GM12878 (cell line): ENCODE data around the gene JDP2. TPM values are rescaled to one million over a fixed set of nuclear protein-coding genes. Genes with fewer than 3 reads are reported as not detected.

Source experiments
- ATAC-seq: fragments of 200-7000 bp; cut with Tn5 transposase; 3 replicates; pipeline ENCODE4 v1.9.1; 2020; ENCODE audit warnings: mild to moderate bottlenecking, moderate library complexity
- BruUV-seq: library from RNA; stranded (reverse); fragments of 400-500 nt; replicated peaks from 2 replicates; lab custom pipeline; 2021; lab: Mats Ljungman, UMichigan
- CTCF ChIA-PET: fragments of 300-600 bp; sonication (Branson Sonifier 250); formaldehyde crosslinking; extraction: SDS; loops from one replicate; lab custom pipeline; 2021; ENCODE audit warnings: inconsistent platforms; lab: Yijun Ruan, JAX
- POLR2A ChIA-PET: fragments of 350-600 bp; formaldehyde crosslinking; extraction: SDS; loops from one replicate; lab custom pipeline; 2021; ENCODE audit warnings: inconsistent platforms; lab: Charles Lee
- RAD21 ChIA-PET: fragments of 300-600 bp; sonication (Branson Sonifier 250); formaldehyde crosslinking; loops from one replicate; lab custom pipeline; 2023; ENCODE audit warnings: antibody characterized with exemption; ENCODE audit not compliant: unreplicated experiment; lab: Charles Lee
- SMC1A ChIA-PET: fragments of 300-600 bp; sonication (Branson Sonifier 250); formaldehyde crosslinking; loops from one replicate; lab custom pipeline; 2023; ENCODE audit not compliant: unreplicated experiment, uncharacterized antibody; lab: Charles Lee
- DNase-seq: peaks from one replicate; pipeline ENCODE4 v3.0.0-alpha.2; 2011; ENCODE audit warnings: low read depth, low spot score
- FAIRE-seq: peaks from 3 replicates; lab custom pipeline; 2011; peaks lifted over from hg19 to GRCh38; lab: Jason Lieb, UNC
- H2AFZ ChIP-seq: 2 replicates; pipeline ENCODE4 v1.6.0; 2011; ENCODE audit warnings: low read depth, low read length, control low read depth; ENCODE audit not compliant: control insufficient read depth
- H3K27ac ChIP-seq: 2 replicates; pipeline ENCODE4 v1.5.1; 2011; ENCODE audit warnings: control low read depth; ENCODE audit not compliant: control insufficient read depth, insufficient read depth
- H3K27me3 ChIP-seq, 2 experiments: replicated peaks in 1 of 2; 2 replicates each; pipeline versions ENCODE4 v1.6.0 to v1.6.1; 2011; ENCODE audit warnings: low read length in 1 of 2; ENCODE audit not compliant: control insufficient read depth in 2 of 2, insufficient read depth in 2 of 2
- H3K36me3 ChIP-seq, 2 experiments: 2 replicates each; pipeline ENCODE4 v1.5.1; 2011; ENCODE audit warnings: low read length in 1 of 2; ENCODE audit not compliant: control insufficient read depth in 2 of 2, insufficient read depth in 2 of 2
- H3K4me1 ChIP-seq: 2 replicates; pipeline ENCODE4 v1.6.1; 2011; ENCODE audit warnings: mild to moderate bottlenecking, low read length, moderate library complexity, mixed read lengths; ENCODE audit not compliant: control insufficient read depth, insufficient read depth
- H3K4me2 ChIP-seq: 2 replicates; pipeline ENCODE4 v1.6.0; 2011; ENCODE audit warnings: control low read depth; ENCODE audit not compliant: control insufficient read depth, insufficient read depth
- H3K4me3 ChIP-seq: fragments of 200-600 bp; sonication (generic); 2 replicates; pipeline ENCODE4 v1.5.1; 2016
- H3K79me2 ChIP-seq: 2 replicates; pipeline ENCODE4 v1.6.0; 2011; ENCODE audit warnings: low read length; ENCODE audit not compliant: control insufficient read depth, insufficient read depth
- H3K9ac ChIP-seq: 2 replicates; pipeline ENCODE4 v1.8.0; 2011; ENCODE audit warnings: low read length, control low read depth, mixed read lengths; ENCODE audit not compliant: control insufficient read depth, insufficient read depth
- H3K9me3 ChIP-seq: replicated peaks from 3 replicates; pipeline ENCODE4 v1.5.1; 2011; ENCODE audit warnings: mild to moderate bottlenecking, low read length; ENCODE audit not compliant: control insufficient read depth, insufficient read depth
- H4K20me1 ChIP-seq: 2 replicates; pipeline ENCODE4 v1.6.0; 2011; ENCODE audit not compliant: control insufficient read depth, insufficient read depth
- BCL3 ChIP-seq: IDR thresholded peaks from 2 replicates; pipeline ENCODE4 v1.6.1; 2011; ENCODE audit warnings: borderline replicate concordance, low read depth, mild to moderate bottlenecking, moderate library complexity, low read length; ENCODE audit not compliant: insufficient read depth, poor library complexity, severe bottlenecking
- EGR1 ChIP-seq, 2 experiments: IDR thresholded peaks; 1 replicate in 1 of 2; 2 replicates in 1 of 2; pipeline ENCODE4 v1.6.1; 2011 to 2012; ENCODE audit warnings: low read depth in 2 of 2, low read length in 2 of 2, borderline replicate concordance in 1 of 2, mild to moderate bottlenecking in 1 of 2, moderate library complexity in 1 of 2
- FOXM1 ChIP-seq: IDR thresholded peaks from 2 replicates; pipeline ENCODE4 v1.6.1; 2012; ENCODE audit warnings: low read depth, mild to moderate bottlenecking, inconsistent platforms, low read length, moderate library complexity
- LARP7 ChIP-seq: fragments of 450-650 bp; IDR thresholded peaks from 2 replicates; pipeline ENCODE4 v1.6.1; 2017; ENCODE audit warnings: mild to moderate bottlenecking
- NBN ChIP-seq: fragments of 450-650 bp; IDR thresholded peaks from 2 replicates; pipeline ENCODE4 v1.6.1; 2016
- POLR2AphosphoS2 ChIP-seq: IDR thresholded peaks from 2 replicates; pipeline ENCODE4 v1.6.1; 2011; ENCODE audit warnings: low read depth, mild to moderate bottlenecking, low read length, improper control_type of control experiment, moderate library complexity
- RELA ChIP-seq: fragments of 450-650 bp; IDR thresholded peaks from 2 replicates; pipeline ENCODE4 v1.8.0; 2014; ENCODE audit warnings: borderline replicate concordance; ENCODE audit not compliant: partially characterized antibody
- SMARCA5 ChIP-seq: fragments of 450-650 bp; IDR thresholded peaks from 2 replicates; pipeline ENCODE4 v1.6.1; 2017; ENCODE audit warnings: mild to moderate bottlenecking
- SPI1 ChIP-seq: IDR thresholded peaks from 2 replicates; pipeline ENCODE4 v1.6.1; 2011; ENCODE audit warnings: low read depth, mild to moderate bottlenecking, low read length, moderate library complexity, borderline replicate concordance; ENCODE audit not compliant: insufficient read depth
- SREBF2 ChIP-seq: IDR thresholded peaks from 2 replicates; pipeline ENCODE4 v1.6.1; 2012; ENCODE audit warnings: mild to moderate bottlenecking, low read length
- TCF12 ChIP-seq: IDR thresholded peaks from 2 replicates; pipeline ENCODE4 v1.6.1; 2011; ENCODE audit warnings: low read depth, mild to moderate bottlenecking, low read length
- TCF3 ChIP-seq: IDR thresholded peaks from 2 replicates; pipeline ENCODE4 v1.6.1; 2012; ENCODE audit warnings: low read depth, mild to moderate bottlenecking, low read length, borderline replicate concordance; ENCODE audit not compliant: insufficient read depth
- ZNF217 ChIP-seq: fragments of 450-650 bp; IDR thresholded peaks from 2 replicates; pipeline ENCODE4 v1.6.1; 2017; ENCODE audit warnings: antibody characterized with exemption, mild to moderate bottlenecking
- WGBS: methylation state at CpG from one replicate; pipeline ENCODE4 v1.1.6; 2016; ENCODE audit warnings: low lambda C conversion rate; ENCODE audit not compliant: insufficient replicate concordance, insufficient coverage; ENCODE audit errors: missing lambda C conversion rate; 5-methylcytosine and 5-hydroxymethylcytosine counted together
- in situ Hi-C: fragments of 300-500 bp; cut with MboI; formaldehyde crosslinking; loops from 9 replicates; pipeline ENCODE4 v1.14.3; 2018; ENCODE audit warnings: mixed read lengths
- intact Hi-C: fragments of 100-400 bp; cut with micrococcal nuclease; formaldehyde crosslinking; loops from one replicate; pipeline ENCODE4 v1.14.2; 2022; ENCODE audit not compliant: unreplicated experiment
- polyA plus RNA-seq, 11 experiments: library from polyadenylated mRNA; depleted of rRNA in 4 of 11; unstranded in 6 of 11; stranded (reverse) in 5 of 11; fragments of >200 nt; fragmentation: Nextera tagmentation in 4 of 11; fragmentation: Illumina TruSeq in 1 of 11; extraction: Ambion mirVana in 4 of 11; extraction: Trizol in 1 of 11; gene quantifications; 1 replicate in 1 of 11; 2 replicates in 10 of 11; pipeline versions ENCODE4 v1.2.1 to v1.2.3, GENCODE V29; 2011 to 2016; ENCODE audit warnings: inconsistent platforms in 2 of 11, missing spikeins in 2 of 11, low read depth in 1 of 11
- total RNA-seq, 4 experiments: library from RNA; depleted of rRNA in 3 of 4; stranded (reverse); fragments of >200 nt in 3 of 4; fragmentation: Illumina TruSeq in 1 of 4; extraction: Trizol in 1 of 4; gene quantifications; 2 replicates each; pipeline versions ENCODE4 v1.2.1 to v1.2.3, GENCODE V29; 2013 to 2021

Gene JDP2
- total and polyA plus RNA-seq, 10 of the 15 experiments (the other 5 are each of a cell fraction or from before 2014, with no cell fraction given): 0.71 to 21.3 (median 11.2) TPM

- no peaks in the 10 kb centered on the region for H3K27me3 ChIP-seq
- FAIRE-seq: no peak
- H2AFZ ChIP-seq: peak overlapping the region; percentile 31
- peak overlapping the region; percentile 99 for H3K4me2 ChIP-seq
- peaks cover 48% of the 10 kb centered on the region for H3K4me1 ChIP-seq
- peaks cover 21% of the 10 kb centered on the region for H3K79me2 ChIP-seq
- H3K27ac ChIP-seq: peak overlapping the region; percentile 97; the same call in 1 of the 2 replicates
- peak overlapping the region; percentile 73 for H3K4me3 ChIP-seq
- H4K20me1 ChIP-seq: no peaks in the 10 kb centered on the region
- 9% methylated on average over 12 of the region's 12 CpGs for WGBS
- intact Hi-C loops (loop anchor here (2.0 kb wide), 1 partner anchor 25 kb away; no protein-coding TSS in a partner anchor), in situ Hi-C loops (no loop called here)
- BruUV-seq: no TSS peak
- no peaks in the 10 kb centered on the region for H3K36me3 ChIP-seq
- TF ChIP-seq POLR2AphosphoS2 (no peak), RELA (peak; percentile 65), SPI1 (peak; percentile 5; the same call in 1 of the 2 replicates), ZNF217 (peak; percentile 54; the same call in 1 of the 2 replicates), FOXM1 (peak; percentile 16; the same call in 1 of the 2 replicates), TCF3 (no peak), LARP7 (no peak), BCL3 (peak; percentile 59), NBN (0 out of 2 replicates have a peak, but pooled peaks have one; percentile 14), EGR1 (IDR thresholded peaks at IDR 0.05; ENCODE audit: borderline replicate concordance in 1 of 2, low read depth in 2 of 2, low read length in 2 of 2) (peak in 1 of 2 experiments; percentile 45; a peak in 1 of 3 replicates), SREBF2 (no peak), SMARCA5 (peak; percentile 64), TCF12 (0 out of 2 replicates have a peak, but pooled peaks have one; percentile 20)
- TF ChIP-seq, all 136 proteins: peak for 9
- SMC1A ChIA-PET: interaction anchor here (1.0 to 19.9 kb wide), 15 partner anchors 8 to 209 kb away, joined by 3 to 619 read pairs (median 6); partner anchors contain the start of gene BATF
- peak; percentile 72 for DNase-seq
- POLR2A ChIA-PET: interaction anchor here (0.7 to 19.7 kb wide), 6 partner anchors 10 to 35 kb away, joined by 3 to 385 read pairs (median 10); no protein-coding TSS in a partner anchor
- peak; percentile 76 for ATAC-seq
- no peak overlapping the region for H3K9ac ChIP-seq
- CTCF ChIA-PET: interaction anchor here (1.1 to 21.2 kb wide), 10 partner anchors 11 to 143 kb away, joined by 3 to 520 read pairs (median 12); partner anchors contain the start of gene FLVCR2
- RAD21 ChIA-PET: interaction anchor here (0.6 to 21.5 kb wide), 14 partner anchors 11 to 572 kb away, joined by 3 to 645 read pairs (median 6); partner anchors contain the start of gene BATF
- peaks cover 18% of the 10 kb centered on the region for H3K9me3 ChIP-seq
Measured at GRCh38 chr14:75513911-75514672, 86.3 kb downstream of the JDP2 start.
